Memory B cell (primary cell): ENCODE measurements around the gene TMEM9.

Experiments
- ATAC-seq: fragments of 150-1000 bp; cut with Tn5 transposase; 2 replicates; pipeline ENCODE4 v1.10.0; 2021; ENCODE audit warnings: low read depth, mild to moderate bottlenecking, moderate library complexity
- DNase-seq, 2 donors: peaks; one replicate each; pipeline ENCODE4 v3.0.0; 2022; ENCODE audit warnings: low spot score in 2 of 2
- H3K27ac Mint-ChIP-seq: one replicate; pipeline ENCODE4 v1.8.0; 2022; ENCODE audit warnings: mild to moderate bottlenecking, moderate library complexity, mixed read lengths
- H3K27me3 Mint-ChIP-seq: one replicate; pipeline ENCODE4 v1.8.0; 2022; ENCODE audit warnings: mixed read lengths
- H3K36me3 Mint-ChIP-seq: one replicate; pipeline ENCODE4 v1.8.0; 2022; ENCODE audit warnings: mild to moderate bottlenecking, mixed read lengths
- H3K4me1 Mint-ChIP-seq: one replicate; pipeline ENCODE4 v1.8.0; 2022; ENCODE audit warnings: mixed read lengths
- H3K4me3 Mint-ChIP-seq: one replicate; pipeline ENCODE4 v1.8.0; 2022; ENCODE audit warnings: mild to moderate bottlenecking, moderate library complexity, mixed read lengths
- H3K9me3 Mint-ChIP-seq: one replicate; pipeline ENCODE4 v1.8.0; 2022; ENCODE audit warnings: mixed read lengths

Gene TMEM9

DNA sequence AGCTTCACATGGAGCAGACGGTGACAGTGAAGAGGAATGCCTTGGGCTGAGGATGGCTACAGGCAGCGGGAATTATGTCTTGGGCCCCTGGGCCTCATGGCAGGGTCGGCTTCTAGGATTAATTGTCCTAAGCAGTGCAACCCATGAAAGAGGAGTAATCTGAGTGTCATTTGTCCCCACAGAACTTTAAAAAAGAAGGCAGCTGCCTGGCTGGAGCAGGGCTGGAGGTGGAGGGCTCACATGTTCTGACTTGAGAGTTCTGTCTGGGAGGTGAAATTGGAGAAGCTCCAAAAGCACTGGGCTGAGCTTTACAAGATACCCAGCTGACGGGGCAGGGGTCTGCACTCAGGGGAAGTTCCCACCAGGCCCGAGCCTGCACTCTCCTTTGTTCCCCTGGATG lies 64.7 kb downstream of the TMEM9 start:
- H3K27me3 Mint-ChIP-seq, result peaks cover 17% of the 10 kb centered on the region
- no peak overlapping the region for H3K27ac Mint-ChIP-seq
- no peak overlapping the region for H3K4me3 Mint-ChIP-seq
- no peaks in the 10 kb centered on the region for H3K36me3 Mint-ChIP-seq
- no peaks in the 10 kb centered on the region for H3K4me1 Mint-ChIP-seq
- no peak for DNase-seq
- no peak for ATAC-seq
- H3K9me3 Mint-ChIP-seq, result no peaks in the 10 kb centered on the region

DNA sequence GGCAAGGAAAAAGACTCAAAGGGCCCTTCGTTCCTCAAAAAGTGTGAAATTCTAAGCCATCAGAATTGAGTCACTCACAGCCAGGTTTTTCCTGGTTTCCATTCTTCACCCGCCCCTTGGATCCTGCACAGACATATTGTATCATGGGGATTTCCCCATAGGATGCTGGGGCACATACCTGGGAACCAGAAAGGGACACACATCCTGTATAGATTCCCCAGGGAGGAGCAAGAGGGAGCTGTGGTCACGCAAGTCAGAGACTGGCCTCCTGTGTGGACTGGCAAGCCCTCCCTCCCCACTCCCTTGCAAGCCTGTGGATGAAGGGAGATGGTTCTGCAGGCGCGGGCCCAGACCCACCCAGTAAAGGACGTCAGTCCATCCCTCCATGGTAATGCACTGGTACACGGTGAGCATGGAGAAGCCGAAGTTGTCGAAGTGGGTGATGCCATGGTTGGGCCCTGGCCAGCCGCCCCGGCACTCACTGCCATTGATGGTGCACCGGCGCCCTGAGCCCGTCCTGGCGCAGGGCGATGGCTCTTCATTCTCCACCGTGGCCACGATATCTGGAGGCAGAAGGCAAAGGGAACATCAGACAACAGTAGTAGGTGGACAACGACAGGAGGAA lies 65.3 kb downstream of the TMEM9 start:
- Mint-ChIP-seq H3K27me3 (peaks cover 16% of the 10 kb centered on the region), H3K9me3 (no peaks in the 10 kb centered on the region), H3K4me3 (no peak overlapping the region), H3K27ac (no peak overlapping the region), H3K36me3 (no peaks in the 10 kb centered on the region), H3K4me1 (no peaks in the 10 kb centered on the region)
- DNase-seq (no peak), ATAC-seq (no peak)

DNA sequence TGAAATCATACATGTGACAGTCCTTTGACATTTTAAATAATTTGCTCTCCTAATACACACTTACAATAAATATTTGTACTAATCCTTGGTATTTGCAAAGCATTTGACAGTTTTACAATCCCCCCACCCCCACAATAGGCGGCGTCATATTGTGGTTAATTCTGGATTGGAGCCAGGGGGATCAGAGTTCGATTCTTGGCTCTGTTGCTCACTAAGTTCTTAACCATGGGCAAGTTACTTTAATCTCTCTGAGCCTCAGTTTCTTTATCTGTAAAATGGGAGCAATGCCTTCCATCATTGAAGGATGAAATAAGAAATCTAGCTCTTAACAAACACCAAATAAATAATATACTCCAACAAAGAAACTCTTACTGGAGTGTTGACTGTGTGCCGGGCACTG lies 65.9 kb downstream of the TMEM9 start:
- Mint-ChIP-seq H3K27ac (no peak overlapping the region), H3K4me1 (no peaks in the 10 kb centered on the region), H3K27me3 (peaks cover 15% of the 10 kb centered on the region), H3K36me3 (no peaks in the 10 kb centered on the region), H3K4me3 (no peak overlapping the region), H3K9me3 (no peaks in the 10 kb centered on the region)
- no peak for ATAC-seq
- DNase-seq, result no peak

DNA sequence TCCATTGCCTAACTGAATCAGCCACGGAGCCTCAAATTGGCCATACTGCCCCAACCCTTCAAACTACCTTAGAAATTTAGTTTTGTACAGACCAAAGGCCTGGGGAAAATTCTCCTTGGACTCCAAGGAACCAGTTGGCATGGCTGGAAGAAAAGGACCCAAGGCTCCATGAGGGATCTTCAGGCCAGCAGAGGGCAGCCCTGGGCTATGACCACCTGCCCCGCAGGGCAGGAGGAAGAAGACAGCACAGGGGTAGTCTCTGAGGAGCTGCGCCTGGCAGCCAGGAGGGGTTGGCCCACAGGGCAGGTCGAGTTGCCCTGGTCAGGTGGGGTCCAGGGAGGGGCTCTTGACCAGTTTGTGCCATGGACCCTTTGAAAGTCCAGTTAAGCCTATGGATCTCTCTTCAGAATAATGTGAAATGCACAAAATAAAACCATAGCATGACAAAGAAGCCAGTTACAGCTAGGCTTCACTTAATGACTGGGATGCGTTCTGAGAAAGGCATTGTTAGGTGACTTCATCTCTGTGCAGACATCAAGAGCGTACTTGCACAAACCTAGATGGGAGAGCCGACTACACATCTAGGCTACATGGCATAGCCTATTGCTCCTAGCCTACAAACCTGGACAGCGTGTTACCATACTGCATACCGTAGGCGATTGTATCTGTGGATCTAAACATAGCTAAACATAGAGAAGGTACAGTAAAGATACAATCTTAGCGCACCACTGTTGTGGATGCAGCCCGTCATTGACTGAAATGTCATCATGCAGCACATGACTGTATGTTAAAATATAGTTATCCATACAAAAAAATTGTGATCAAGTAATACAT lies 68.2 kb downstream of the TMEM9 start:
- H3K27me3 Mint-ChIP-seq, result peaks cover 15% of the 10 kb centered on the region

More for the DNA sequence above, 68.2 kb downstream of the TMEM9 start:
- Mint-ChIP-seq H3K4me1 (no peaks in the 10 kb centered on the region), H3K9me3 (no peaks in the 10 kb centered on the region), H3K27ac (no peak overlapping the region), H3K36me3 (no peaks in the 10 kb centered on the region), H3K4me3 (no peak overlapping the region)
- ATAC-seq (no peak), DNase-seq (no peak)
